Smooth muscle cell of the umbilical artery (primary cell): ENCODE results near the gene RAD51AP1. TPM values are rescaled to one million over a fixed set of nuclear protein-coding genes. Genes with fewer than 3 reads are reported as not detected.

Experiments used
- total RNA-seq: library from RNA; depleted of rRNA; stranded (reverse); fragments of >200 nt; gene quantifications from 2 replicates; pipeline ENCODE4 v1.2.3, GENCODE V29; 2014

The RAD51AP1 gene, protein sequence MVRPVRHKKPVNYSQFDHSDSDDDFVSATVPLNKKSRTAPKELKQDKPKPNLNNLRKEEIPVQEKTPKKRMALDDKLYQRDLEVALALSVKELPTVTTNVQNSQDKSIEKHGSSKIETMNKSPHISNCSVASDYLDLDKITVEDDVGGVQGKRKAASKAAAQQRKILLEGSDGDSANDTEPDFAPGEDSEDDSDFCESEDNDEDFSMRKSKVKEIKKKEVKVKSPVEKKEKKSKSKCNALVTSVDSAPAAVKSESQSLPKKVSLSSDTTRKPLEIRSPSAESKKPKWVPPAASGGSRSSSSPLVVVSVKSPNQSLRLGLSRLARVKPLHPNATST
- 1.8 and 13.3 TPM in 2 replicates for total RNA-seq

GRCh38 chr12:4538207-4539160, at the start of gene RAD51AP1:
RAD51AP1 (plus strand) TSS chr12:4538890; CDS start chr12:4538940, 50 bp downstream.

DNA sequence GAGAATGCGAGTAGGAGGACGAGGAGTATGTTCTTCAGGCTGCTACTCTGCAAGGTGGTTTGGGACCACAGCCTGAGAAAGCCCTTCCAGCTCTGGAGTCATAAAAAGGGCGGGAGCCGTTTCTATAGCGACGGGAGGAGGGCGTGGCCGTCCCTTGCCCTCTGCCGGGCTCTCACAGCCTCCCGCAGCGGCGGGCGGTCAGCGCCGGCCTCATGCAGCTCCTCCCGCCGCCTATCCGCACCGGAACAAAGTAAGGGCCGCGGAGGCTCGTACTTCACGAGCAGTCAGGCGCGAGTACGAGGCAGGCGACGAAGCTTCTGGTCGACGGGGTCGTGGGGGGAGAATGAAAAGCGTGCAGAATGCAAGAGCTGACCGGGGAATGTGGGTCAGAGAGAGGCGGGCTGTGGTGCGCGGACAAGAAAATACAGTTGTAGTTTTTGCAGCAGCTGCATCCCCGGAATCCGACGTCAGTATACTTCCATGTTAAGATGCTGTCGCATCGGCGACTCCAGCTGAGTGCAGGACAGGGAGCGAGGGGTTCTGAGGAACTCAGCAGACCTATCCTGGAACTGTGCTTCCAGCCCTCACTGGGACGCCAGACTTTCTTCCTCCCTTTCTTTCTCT, 23.5 kb downstream of the RAD51AP1 start, which contains the start of gene DYRK4:
Gene DYRK4, plus strand, starts transcription at position 175 of the 624 bp plus-strand sequence. Its CDS starts 38 bp downstream, at position 213.

Other genes starting within 250 kb of the RAD51AP1 start
- 17.8 and 27.9 TPM in 2 replicates for gene TIGAR, start 217.7 kb upstream of the RAD51AP1 start, total RNA-seq
- gene FGF23, start 159.2 kb upstream of the RAD51AP1 start, total RNA-seq = not detected in 2 replicates
- gene FGF6, start 93.1 kb upstream of the RAD51AP1 start, total RNA-seq = not detected in 2 replicates
- gene DYRK4, start 23.3 kb downstream of the RAD51AP1 start, total RNA-seq = 46.1 and 52.9 TPM in 2 replicates
- 0.30 and 1.7 TPM in 2 replicates for gene AKAP3, start 110.2 kb downstream of the RAD51AP1 start, total RNA-seq
- gene NDUFA9, start 110.2 kb downstream of the RAD51AP1 start, total RNA-seq = 46.6 and 60.0 TPM in 2 replicates
- gene GALNT8, start 181.5 kb downstream of the RAD51AP1 start, total RNA-seq = 2.2 TPM in 1 of 2 replicates, not detected in the other